A549 (cell line): ENCODE data around the gene HSD17B3.

ENCODE experiments used
- POLR2AphosphoS2 ChIP-seq: conservative IDR thresholded peaks from 2 replicates; pipeline ENCODE4 v1.6.1; 2012; ENCODE audit warnings: low read length, improper control_type of control experiment, inconsistent platforms
- SREBF2 ChIP-seq: fragments of 450-650 bp; IDR thresholded peaks from 2 replicates; pipeline ENCODE4 v1.6.1; 2014; ENCODE audit warnings: mild to moderate bottlenecking, moderate library complexity

DNA sequence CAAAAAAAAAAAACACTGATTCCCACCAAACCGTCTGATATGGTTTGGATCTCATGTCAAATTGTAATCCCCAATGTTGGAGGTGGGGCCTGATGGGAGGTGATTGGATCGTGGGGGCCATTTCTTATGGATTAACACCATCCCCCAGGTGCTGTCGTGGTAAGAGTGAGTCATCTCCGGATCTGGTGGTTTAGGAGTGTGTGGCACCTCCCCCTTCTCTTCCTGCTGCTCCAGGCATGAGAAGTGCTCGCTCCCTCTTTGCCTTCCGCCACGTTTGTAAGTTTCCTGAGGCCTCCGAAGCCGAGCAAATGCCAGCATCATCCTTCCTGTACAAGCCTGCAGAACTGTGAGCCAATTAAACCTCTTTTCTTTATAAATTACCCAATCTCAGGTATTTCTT lies 45.2 kb downstream of the HSD17B3 start:
- no peak for TF ChIP-seq POLR2AphosphoS2
- no peak for TF ChIP-seq SREBF2
